ENCODE results near the gene CCDC57.

- no peak for TF ChIP-seq CTCF (IDR thresholded peaks at IDR 0.05; ENCODE audit: insufficient read depth, low read length, poor library complexity, severe bottlenecking)
- TF ChIP-seq EZH2phosphoT487 (conservative IDR thresholded peaks at IDR 0.05; ENCODE audit: low read length) = no peak
Measured at GRCh38 chr17:82201498-82201910, 11.1 kb downstream of the CCDC57 start.

All from SU-DHL-6 (cell line).